Stimulated activated CD8-positive, alpha-beta memory T cell treated with anti-CD3 and anti-CD28 coated beads, Interleukin-4, amount 100 ng/mL, for 24 hours (primary cell): ENCODE data around the gene MORC3.
"Not testable (repeated sequence)": the region's sequence is repeated elsewhere in the genome, so short reads cannot be mapped to it uniquely, and the experiment has no call there.

ENCODE experiments used
- DNase-seq: peaks from one replicate; pipeline ENCODE4 v3.0.0-alpha.2; 2020; ENCODE audit warnings: low read depth

MORC3 gene, protein sequence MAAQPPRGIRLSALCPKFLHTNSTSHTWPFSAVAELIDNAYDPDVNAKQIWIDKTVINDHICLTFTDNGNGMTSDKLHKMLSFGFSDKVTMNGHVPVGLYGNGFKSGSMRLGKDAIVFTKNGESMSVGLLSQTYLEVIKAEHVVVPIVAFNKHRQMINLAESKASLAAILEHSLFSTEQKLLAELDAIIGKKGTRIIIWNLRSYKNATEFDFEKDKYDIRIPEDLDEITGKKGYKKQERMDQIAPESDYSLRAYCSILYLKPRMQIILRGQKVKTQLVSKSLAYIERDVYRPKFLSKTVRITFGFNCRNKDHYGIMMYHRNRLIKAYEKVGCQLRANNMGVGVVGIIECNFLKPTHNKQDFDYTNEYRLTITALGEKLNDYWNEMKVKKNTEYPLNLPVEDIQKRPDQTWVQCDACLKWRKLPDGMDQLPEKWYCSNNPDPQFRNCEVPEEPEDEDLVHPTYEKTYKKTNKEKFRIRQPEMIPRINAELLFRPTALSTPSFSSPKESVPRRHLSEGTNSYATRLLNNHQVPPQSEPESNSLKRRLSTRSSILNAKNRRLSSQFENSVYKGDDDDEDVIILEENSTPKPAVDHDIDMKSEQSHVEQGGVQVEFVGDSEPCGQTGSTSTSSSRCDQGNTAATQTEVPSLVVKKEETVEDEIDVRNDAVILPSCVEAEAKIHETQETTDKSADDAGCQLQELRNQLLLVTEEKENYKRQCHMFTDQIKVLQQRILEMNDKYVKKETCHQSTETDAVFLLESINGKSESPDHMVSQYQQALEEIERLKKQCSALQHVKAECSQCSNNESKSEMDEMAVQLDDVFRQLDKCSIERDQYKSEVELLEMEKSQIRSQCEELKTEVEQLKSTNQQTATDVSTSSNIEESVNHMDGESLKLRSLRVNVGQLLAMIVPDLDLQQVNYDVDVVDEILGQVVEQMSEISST

DNA sequence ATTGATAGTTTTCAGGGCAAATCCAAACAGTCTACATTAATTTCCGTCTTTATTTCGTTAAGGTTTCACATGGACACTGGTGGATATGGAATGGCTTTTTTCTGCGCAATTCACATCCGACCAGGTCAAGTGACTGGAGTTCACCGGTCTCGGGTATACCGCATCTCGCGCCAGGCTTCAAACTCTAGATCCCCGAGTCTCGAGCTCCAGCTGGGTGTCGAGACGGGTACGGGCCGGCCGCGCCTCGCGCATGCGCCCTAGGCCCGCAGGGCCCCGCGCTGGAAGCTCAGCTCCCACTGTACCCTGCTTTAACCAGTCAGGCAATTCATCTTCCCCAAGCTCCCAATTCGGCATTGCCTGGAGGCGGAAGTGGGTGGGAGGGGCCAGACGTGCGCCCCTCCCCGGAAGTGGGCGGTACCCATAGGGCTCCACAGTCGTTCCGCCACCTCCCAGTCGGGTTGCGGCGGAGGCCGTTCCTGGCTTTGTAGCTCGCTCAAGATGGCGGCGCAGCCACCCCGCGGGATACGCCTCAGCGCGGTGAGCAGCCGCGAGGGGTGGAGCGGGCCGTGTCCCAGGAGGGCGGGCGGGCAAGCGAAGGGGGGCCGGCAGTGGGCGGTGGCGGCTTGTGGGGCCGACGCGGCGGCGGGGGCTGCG lies at the start of gene MORC3:
Gene MORC3, plus strand, starts transcription at position 431 of the 654 bp plus-strand sequence. Its CDS starts 68 bp downstream, at position 499.
- DNase-seq = peak; percentile 96

- not testable (repeated sequence) for DNase-seq
These were observed 49.0 kb upstream of the MORC3 start for GRCh38 chr21:36270786-36271695.

DNA sequence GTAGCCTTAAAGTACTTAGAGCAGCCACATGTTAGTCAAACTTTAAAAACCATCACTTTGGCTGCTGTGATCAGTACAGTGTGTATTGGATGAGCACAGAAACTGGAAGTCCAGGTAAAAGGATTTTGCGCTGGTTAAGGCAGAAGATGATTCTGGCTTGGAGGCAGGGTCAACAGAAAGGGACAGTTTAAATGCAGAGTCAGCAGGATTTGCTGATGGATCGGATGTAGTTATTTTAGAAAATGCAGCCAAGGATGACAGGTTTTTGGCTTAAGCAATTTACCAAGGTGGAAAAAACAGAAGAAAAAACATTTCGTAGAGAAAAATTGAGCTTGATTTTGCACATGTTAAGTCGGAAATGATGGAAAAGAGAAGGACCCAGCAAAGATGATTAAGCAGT lies 45.9 kb upstream of the MORC3 start:
- DNase-seq = no peak

- DNase-seq = no peak
These were observed 37.3 kb upstream of the MORC3 start for GRCh38 chr21:36282568-36283230.

DNA sequence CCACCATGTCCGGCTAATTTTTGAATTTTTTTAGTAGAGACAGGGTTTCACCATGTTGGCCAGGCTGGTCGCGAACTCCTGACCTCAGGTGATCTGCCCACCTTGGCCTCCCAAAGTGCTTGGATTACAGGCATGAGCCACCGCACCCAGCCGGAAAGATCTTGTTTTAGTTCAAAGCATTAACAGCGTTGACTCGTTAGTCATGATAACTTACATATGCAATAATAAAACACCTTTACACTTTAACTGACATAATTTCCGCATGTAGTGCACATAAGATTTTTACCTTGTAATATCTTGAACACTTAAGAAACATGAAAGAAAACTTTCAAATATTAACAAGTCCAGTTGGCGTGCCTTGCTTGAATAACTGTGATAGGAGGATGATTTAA lies 36.8 kb upstream of the MORC3 start:
- DNase-seq = not testable (repeated sequence)

GRCh38 chr21:36288651-36289243 lies 31.2 kb upstream of the MORC3 start:
- no peak for DNase-seq

DNA sequence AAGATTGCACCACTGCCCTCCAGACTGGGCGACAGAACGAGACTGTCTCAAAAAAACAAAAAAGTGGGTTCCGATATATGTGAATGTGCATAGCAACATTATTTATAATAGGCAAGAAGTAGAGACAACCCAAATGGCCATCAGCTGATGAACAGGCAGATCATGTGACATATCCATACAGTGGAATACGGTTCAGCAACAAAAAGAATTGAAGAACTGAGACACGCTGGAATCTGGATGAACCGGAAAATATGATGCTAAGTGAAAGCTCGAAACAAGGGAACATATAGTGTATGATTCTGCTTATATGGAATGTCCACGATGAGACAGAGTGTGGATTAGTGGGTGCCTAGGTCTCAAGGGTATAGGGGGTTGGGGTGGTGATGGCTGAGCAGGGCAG lies 28.5 kb upstream of the MORC3 start:
- no peak for DNase-seq

- DNase-seq = no peak
These were observed 22.5 kb upstream of the MORC3 start for GRCh38 chr21:36297406-36297937.

GRCh38 chr21:36297938-36298572 lies 21.9 kb upstream of the MORC3 start:
- DNase-seq = peak; percentile 31

GRCh38 chr21:36306872-36307534 lies 13.0 kb upstream of the MORC3 start:
- DNase-seq = no peak

GRCh38 chr21:36310016-36310415 lies 10.0 kb upstream of the MORC3 start:
- no peak for DNase-seq

- DNase-seq = not testable (repeated sequence)
These were observed 6.6 kb upstream of the MORC3 start for GRCh38 chr21:36313446-36313845.

DNA sequence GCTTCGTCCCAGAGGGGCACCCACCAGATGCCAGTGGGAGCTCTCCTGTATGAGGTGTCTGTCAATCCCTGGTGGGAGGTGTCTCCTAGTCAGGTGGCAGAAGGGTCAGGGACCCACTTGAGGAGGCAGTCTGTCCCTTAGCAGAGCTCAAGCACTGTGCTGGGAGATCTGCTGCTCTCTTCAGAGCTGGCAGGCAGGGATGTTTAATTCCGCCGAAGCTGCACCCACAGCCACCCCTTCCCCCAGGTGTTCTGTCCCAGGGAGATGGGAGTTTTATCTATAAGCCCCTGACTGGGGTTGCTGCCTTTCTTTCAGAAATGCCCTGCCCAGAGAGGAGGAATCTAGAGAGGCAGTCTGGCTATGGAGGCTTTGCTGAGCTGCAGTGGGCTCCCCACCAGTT lies 4.0 kb upstream of the MORC3 start:
- not testable (repeated sequence) for DNase-seq

GRCh38 chr21:36316872-36317484 lies 3.0 kb upstream of the MORC3 start:
- DNase-seq = no peak

GRCh38 chr21:36319406-36319766 lies 611 bp upstream of the MORC3 start:
- not testable (repeated sequence) for DNase-seq

GRCh38 chr21:36320421-36321324 lies 676 bp downstream of the MORC3 start:
- no peak for DNase-seq

DNA sequence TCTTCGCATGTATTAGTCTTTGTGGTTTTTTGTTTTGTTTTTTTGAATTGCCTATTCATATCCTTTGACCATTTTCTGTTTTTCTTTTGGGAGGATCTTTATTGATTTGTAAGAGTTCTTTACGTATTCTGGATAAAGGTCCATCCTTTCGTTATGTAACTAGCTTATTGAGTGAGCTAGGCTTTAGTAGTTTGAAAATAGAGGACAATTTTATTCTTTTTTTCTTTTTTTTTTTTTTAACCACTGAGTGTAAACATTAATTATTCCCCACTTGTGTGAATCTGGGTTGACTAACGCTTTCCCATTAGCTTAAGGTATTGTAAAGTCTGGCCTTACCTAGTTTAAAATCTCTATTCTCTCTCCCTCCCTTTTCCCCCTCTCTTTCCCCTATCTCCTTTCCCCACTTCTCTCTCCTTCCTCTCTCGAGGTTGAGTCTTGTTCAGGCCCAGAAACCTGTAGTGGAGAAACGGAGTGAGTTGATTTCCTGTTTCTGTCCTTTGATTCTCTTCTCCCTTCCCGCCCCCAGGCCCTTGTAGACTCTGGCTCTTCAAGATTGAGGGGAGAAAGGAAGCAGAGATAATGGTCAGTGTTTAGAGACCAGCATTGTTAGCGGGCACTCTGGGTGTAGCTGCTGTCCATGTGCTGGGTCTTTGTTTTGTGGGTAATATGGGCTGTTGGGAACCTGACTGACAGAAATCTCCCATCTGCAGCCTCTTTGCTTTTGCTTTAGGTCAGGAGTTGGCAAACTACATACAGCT lies 1.5 kb downstream of the MORC3 start:
- DNase-seq = no peak
